Type B pancreatic cell (in vitro differentiated cells): ENCODE results near the gene TFAM. TPM values are rescaled to one million over a fixed set of nuclear protein-coding genes. Genes with fewer than 3 reads are reported as not detected.
A peak's percentile ranks its signal among the peaks of the same experiment; 100 is the strongest.

Experiments
- DNase-seq: peaks from one replicate; pipeline ENCODE4 v3.0.0; 2021; ENCODE audit warnings: mixed read lengths; ENCODE audit not compliant: unreplicated experiment; ENCODE audit errors: extremely low spot score
- H3K27ac Mint-ChIP-seq: 2 replicates; pipeline ENCODE4 v1.8.0; 2021; ENCODE audit warnings: mild to moderate bottlenecking, mixed read lengths
- H3K27me3 Mint-ChIP-seq: 2 replicates; pipeline ENCODE4 v1.8.0; 2021; ENCODE audit warnings: mixed read lengths
- H3K36me3 Mint-ChIP-seq: 2 replicates; pipeline ENCODE4 v1.8.0; 2021; ENCODE audit warnings: mixed read lengths
- H3K4me1 Mint-ChIP-seq: one replicate; pipeline ENCODE4 v1.8.0; 2021; ENCODE audit warnings: mixed read lengths; ENCODE audit not compliant: unreplicated experiment
- H3K4me3 Mint-ChIP-seq: 2 replicates; pipeline ENCODE4 v1.8.0; 2021; ENCODE audit warnings: mild to moderate bottlenecking, mixed read lengths
- H3K9me3 Mint-ChIP-seq: 2 replicates; pipeline ENCODE4 v1.8.0; 2021; ENCODE audit warnings: mixed read lengths
- total RNA-seq: library from RNA; stranded (reverse); gene quantifications from 2 replicates; pipeline ENCODE4 v1.2.1, GENCODE V29; 2021; ENCODE audit warnings: low replicate concordance
- TF ChIP-seq, protein P1 (sequence below): fragments of 200-600 bp; sonication (generic); conservative IDR thresholded peaks from 2 replicates; pipeline ENCODE4 v1.5.0; 2021; ENCODE audit warnings: antibody characterized with exemption, mild to moderate bottlenecking

Gene TFAM
- total RNA-seq, 1 donor from 2014 or later: 64.8 TPM

DNA sequence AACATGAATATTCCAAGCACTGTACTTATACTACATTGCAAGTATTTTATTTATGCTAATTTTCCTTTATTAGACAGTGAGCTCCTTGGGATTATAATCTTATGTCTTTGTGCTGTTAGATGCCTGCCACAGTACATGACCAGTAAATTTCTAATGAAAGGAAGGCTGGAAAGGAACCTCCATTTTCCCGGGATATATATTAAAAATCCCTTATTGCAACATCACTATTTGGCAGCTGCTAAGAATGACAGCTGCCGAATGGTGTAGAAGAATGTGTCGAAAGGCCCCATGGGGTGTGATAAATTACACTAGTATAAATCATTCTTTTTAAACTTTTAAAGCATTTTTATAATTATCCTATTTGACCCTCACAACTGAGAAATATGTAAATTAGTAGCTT lies 59.1 kb downstream of the TFAM start:
- no peak overlapping the region for H3K4me3 Mint-ChIP-seq
- peaks cover 17% of the 10 kb centered on the region for H3K9me3 Mint-ChIP-seq
- H3K4me1 Mint-ChIP-seq: peaks cover 5% of the 10 kb centered on the region
- no peak for DNase-seq
- TF ChIP-seq, protein P1, sequence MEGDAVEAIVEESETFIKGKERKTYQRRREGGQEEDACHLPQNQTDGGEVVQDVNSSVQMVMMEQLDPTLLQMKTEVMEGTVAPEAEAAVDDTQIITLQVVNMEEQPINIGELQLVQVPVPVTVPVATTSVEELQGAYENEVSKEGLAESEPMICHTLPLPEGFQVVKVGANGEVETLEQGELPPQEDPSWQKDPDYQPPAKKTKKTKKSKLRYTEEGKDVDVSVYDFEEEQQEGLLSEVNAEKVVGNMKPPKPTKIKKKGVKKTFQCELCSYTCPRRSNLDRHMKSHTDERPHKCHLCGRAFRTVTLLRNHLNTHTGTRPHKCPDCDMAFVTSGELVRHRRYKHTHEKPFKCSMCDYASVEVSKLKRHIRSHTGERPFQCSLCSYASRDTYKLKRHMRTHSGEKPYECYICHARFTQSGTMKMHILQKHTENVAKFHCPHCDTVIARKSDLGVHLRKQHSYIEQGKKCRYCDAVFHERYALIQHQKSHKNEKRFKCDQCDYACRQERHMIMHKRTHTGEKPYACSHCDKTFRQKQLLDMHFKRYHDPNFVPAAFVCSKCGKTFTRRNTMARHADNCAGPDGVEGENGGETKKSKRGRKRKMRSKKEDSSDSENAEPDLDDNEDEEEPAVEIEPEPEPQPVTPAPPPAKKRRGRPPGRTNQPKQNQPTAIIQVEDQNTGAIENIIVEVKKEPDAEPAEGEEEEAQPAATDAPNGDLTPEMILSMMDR: no peak
- H3K27ac Mint-ChIP-seq: no peak overlapping the region
- no peaks in the 10 kb centered on the region for H3K36me3 Mint-ChIP-seq
- H3K27me3 Mint-ChIP-seq: no peaks in the 10 kb centered on the region

DNA sequence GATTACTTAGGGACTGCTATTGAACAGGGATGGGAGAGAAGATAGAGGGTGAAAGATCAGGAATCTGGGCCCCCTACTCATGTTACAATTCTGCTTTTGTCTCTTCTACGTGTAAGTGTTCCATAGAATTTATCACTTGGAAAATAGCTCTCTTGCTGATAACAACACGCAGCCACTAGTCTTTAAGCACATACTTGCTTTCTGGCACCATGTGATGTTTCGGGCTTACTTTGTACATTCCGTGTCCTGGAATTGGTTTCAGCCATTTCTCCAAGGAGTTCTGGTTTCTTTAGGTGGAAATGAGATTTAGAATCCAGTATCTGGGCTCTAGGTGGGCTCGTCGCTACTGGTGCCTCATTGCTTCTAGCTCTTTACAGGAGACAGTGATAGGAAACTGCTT lies 59.7 kb downstream of the TFAM start:
- H3K4me3 Mint-ChIP-seq: no peak overlapping the region
- H3K9me3 Mint-ChIP-seq: peaks cover 13% of the 10 kb centered on the region
- H3K4me1 Mint-ChIP-seq: peaks cover 5% of the 10 kb centered on the region
- no peaks in the 10 kb centered on the region for H3K27me3 Mint-ChIP-seq
- H3K36me3 Mint-ChIP-seq: no peaks in the 10 kb centered on the region
- no peak for DNase-seq
- peak overlapping the region; percentile 11 for H3K27ac Mint-ChIP-seq
- TF ChIP-seq, protein P1: no peak

DNA sequence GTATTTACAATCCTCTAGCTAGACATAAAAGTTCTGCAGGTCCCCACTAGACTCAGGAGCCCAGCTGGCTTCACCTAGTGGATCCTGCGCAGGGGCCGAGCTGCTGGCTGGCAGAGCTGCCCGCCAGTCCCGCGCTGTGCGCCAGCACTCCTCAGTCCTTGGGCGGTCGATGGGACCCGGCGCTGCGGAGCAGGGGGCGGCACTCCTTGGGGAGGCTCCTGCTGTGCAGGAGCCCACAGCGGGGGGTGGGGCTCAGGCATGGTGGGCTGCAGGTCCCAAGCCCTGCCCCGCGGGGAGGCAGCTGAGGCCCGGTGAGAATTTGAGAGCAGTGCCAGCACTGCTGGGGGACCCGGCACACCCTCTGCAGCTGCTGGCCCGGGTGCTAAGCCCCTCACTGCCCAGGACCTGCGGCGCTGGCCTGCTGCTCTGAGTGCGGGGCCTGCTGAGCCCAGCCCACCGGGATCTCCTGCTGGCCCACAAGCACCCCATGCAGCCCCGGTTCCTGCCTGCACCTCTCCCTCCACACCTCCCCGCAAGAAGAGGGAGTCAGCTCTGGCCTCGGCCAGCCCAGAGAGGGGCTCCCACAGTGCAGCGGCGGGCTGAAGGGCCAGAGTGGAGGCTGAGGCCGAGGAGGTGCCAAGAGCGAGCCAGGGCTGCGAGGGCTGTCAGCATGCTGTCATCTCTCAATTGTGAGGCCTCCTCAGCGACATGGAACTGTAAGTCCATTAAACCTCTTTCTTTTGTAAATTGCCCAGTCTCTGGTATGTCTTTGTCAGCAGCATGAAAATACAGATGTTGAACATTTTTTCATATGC lies 63.1 kb downstream of the TFAM start:
- Mint-ChIP-seq H3K27ac (no peak overlapping the region), H3K27me3 (no peaks in the 10 kb centered on the region), H3K9me3 (no peaks in the 10 kb centered on the region), H3K36me3 (no peaks in the 10 kb centered on the region), H3K4me1 (peaks cover 11% of the 10 kb centered on the region), H3K4me3 (no peak overlapping the region)
- TF ChIP-seq, protein P1: no peak
- DNase-seq: no peak

Other genes with a start within 250 kb of the TFAM start
- gene IPMK, start 117.5 kb upstream of the TFAM start, total RNA-seq: 6.8 and 7.4 TPM in 2 replicates
- 41.4 and 55.8 TPM in 2 replicates for gene CISD1, start 116.2 kb upstream of the TFAM start, total RNA-seq
- 34.2 and 40.5 TPM in 2 replicates for gene UBE2D1, start 50.4 kb upstream of the TFAM start, total RNA-seq
- 8.6 and 15.2 TPM in 2 replicates for gene BICC1, start 127.5 kb downstream of the TFAM start, total RNA-seq